DMS 273 treated with DMSO at 0.1 percent for 48 hours (cell line): ENCODE data around the gene ULBP2.
"Not testable (repeated sequence)": the region's sequence is repeated elsewhere in the genome, so short reads cannot be mapped to it uniquely, and the experiment has no call there.

Experiments
- DNase-seq: peaks from one replicate; lab custom pipeline; 2025; lab: John Stamatoyannopoulos, UW

Gene ULBP2

GRCh38 chr6:149951096-149951495, 9.3 kb downstream of the ULBP2 start:
- no peak for DNase-seq

DNA sequence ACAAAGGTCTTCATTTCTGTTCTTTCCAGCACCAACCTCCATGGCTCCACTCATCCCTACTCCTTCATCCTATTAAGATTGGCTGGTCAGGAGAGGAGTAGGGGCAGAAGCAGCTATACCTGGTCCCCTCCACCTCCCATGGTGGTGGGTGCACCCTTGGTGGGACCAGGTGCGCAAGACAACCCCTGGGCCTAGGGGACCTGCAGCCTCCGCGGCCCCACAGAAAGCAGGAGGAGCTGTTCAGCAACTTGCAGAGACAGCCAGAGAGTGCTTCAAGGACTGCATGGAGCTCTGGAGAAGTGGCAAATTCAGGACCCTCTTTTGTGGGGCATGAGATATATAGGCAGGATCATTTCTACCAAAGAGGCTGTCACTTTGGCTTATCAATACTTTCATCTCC, 9.8 kb downstream of the ULBP2 start:
- no peak for DNase-seq

DNA sequence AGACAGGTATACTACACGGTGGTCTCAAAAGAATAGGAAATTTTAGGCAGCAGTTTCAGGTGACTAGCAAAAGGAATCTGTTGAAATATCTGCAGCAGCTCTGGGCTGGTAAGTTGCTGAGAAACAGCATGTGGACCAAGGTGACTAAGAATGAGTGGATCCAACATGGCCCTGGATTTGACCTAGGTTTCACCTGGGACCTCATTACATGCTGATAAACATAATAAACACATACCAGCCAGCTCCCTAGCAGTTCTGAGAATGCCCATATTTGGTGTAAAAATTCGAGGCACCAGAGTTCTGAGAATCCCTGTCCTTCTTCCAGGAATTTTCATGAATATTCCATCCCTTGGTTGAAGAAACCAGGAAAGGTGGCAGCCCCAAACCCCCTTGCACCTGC, 11.6 kb downstream of the ULBP2 start:
- DNase-seq: not testable (repeated sequence)

DNA sequence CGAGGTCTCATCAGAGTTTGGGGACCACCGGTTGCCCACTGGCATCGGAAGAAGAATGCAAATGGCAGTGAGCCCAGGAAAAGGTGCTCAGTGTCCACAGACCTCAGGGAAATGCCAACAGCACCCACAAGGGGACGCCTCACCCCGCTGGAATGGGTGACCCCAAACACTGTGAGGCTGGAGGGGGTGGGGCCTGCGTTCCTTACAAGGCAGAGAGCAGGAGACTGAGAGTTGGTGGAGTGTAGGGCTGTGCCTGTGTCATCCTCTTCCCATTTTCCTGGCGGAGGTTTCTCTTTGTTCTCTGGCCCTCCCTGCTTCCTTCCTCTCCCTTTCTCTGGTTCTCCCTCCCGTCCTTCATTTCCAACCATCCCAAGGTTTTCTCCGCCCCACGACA, 12.1 kb downstream of the ULBP2 start:
- not testable (repeated sequence) for DNase-seq

GRCh38 chr6:149954328-149954983, 12.6 kb downstream of the ULBP2 start:
- not testable (repeated sequence) for DNase-seq

DNA sequence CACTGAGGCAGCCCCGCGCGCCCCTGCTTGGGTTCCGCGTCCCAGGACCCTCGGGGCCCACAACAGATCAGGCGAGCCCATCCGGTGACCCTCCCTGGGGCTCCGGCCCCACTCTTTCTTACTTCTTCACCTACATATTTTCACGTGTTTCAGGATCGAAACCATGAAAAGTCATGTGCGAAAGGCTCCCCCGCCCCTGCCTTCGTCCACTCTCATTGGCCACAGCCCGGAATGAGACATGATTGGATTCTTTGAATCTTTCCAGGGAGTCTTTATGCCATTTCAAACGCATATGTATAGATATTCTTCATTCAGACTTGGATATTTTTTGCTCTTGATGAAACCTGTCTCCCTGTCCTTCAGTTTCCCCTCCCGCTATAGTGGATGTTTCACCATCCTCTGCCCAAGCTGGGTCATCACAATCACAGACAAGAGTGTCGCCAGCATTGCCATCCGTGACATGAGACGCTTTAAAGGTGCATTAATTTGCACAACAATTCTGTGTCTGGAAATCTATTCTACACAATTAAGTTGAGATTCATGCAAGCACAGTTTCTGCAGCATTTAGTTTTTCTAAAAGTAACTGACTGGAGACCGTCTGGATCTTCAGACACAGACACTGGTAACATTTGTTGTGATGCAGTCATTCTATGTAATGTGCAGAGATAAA, 13.3 kb downstream of the ULBP2 start:
- DNase-seq: not testable (repeated sequence)

DNA sequence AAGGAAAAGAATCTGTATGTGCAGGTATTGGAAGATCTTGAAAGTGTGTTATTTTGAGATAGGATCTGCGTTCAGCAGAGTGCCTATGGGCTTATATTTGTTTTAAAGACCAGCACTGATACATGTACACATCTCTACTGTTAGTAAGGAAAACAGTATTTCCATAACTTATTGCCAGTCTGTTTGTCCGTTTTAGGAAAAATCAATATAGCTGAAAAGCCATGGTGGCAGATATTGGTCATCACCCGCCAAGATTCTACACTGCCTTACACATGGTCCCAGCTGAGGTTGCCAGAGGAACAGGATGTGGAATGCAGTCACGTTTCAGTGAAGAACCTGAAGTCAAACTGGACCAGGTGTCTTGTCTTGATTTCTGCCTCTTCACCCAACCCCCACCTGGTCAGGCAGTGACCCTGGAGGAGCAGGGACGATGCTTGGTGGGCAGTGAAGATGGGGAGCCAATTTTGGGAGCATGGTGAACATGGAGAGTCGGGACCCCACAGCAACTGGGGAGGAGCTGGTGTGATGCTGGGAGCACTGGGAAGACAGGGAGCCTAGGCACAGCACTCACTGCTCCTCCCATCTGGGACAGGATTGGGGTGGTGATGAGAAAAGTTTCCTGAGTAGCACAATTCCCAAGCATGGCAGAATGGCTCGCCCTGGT, 14.0 kb downstream of the ULBP2 start:
- not testable (repeated sequence) for DNase-seq

DNA sequence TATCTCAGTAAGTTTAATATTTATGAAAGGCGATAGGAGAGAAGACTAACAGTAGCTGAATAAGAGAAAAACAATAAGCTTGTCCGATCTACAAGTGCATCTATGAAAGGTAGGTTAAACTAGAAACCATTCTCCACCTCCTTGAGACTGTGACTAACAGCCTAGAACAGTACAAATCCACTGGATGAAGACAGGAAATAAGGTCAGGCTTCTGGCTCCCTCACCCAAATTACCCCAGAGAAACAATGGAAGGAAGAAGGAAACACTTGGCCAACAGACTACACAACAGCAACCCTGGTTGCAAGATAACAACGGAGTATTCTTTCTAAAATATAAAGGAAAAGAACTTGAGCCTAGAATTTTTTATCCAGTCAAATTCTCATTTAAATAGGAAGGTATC, 16.3 kb downstream of the ULBP2 start:
- DNase-seq: not testable (repeated sequence)

DNA sequence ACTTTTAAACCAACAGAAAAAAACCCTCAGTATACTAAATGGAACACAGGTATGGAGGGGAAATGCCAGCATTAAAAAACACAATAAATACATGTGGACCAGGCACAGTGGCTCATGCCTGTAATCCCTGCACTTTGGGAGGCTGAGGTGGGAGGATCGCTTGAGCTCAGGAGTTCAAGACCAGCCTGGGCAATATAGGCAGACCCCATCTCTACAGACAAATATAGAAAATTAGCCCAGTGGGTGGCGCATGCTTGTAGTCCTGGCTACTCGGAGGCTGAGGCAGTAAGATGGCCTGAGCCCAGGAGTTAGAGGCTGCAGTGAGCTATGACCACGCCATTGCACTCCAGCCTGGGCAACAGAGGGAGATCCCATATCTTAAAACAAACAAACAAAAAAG, 18.0 kb downstream of the ULBP2 start:
- DNase-seq: not testable (repeated sequence)

DNA sequence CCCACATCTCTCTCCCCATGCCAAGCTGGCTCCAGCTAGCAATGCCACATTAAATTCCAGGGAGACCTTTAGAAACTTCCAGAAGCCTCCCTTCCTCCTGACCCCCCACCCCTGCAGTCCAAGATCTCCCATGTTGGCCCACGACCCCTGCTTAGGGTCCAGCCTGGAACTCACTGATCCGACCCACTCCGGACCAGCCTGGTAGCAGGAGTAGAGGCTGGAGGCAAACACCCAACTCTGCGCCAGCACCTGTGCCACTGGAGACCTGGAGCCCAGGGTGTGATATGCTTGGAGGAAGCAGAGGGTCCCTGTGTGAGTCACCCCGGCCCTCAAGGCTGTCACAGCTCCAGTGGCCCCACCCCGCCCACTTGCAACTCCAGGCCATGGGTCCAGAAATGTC, 18.7 kb downstream of the ULBP2 start:
- DNase-seq: no peak

- peak; percentile 6 for DNase-seq
These were observed 20.1 kb downstream of the ULBP2 start for GRCh38 chr6:149961728-149962425.

DNA sequence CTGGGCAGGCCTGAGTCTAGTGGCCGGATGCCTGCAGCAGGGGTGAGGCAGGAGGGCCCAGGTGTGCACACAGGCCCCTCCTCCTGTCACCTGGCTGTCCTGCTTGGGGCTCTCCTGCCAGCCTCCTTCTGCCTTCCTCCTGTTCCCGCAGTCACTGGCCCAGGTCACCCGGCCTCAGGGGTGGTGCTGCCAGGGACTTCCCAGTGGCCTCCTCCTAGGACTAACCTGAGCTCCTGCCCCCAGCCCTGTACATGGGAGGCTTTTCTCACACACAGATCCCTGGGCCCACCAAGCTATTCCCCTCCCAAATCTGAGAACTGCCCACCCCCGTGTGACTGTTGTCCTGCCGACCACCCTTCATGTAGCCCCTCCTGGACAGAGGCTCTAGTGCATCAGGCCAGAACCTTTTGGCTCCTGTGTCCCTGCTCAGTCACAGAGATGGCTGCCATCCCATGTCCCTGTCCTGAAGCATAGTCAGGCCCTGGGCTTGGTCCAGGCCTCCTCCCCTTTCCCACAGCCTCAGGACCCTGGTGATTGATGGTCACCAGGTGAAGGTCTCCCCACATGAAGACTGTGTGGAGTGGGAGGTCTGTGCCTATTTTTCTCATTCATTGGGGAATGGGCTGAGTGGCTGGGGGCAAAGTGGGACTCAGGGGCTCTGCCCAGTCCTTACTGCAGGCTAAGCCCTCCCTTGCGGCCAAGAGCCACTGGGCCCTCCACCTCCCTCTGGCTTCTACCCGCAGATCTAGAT, 20.8 kb downstream of the ULBP2 start:
- DNase-seq: no peak

DNA sequence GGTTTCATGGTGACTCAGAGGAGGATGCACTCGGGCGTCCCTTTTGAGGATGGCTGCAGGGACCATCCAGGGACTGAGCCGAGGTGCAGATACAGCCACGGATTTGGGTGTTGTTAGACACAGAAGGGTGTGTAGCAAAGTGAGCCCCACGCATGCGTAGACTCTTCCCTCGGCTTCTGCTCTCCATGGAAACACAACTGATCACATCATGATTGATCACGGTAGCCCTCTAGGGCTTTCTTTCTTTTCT, 21.3 kb downstream of the ULBP2 start:
- peak; percentile 39 for DNase-seq

DNA sequence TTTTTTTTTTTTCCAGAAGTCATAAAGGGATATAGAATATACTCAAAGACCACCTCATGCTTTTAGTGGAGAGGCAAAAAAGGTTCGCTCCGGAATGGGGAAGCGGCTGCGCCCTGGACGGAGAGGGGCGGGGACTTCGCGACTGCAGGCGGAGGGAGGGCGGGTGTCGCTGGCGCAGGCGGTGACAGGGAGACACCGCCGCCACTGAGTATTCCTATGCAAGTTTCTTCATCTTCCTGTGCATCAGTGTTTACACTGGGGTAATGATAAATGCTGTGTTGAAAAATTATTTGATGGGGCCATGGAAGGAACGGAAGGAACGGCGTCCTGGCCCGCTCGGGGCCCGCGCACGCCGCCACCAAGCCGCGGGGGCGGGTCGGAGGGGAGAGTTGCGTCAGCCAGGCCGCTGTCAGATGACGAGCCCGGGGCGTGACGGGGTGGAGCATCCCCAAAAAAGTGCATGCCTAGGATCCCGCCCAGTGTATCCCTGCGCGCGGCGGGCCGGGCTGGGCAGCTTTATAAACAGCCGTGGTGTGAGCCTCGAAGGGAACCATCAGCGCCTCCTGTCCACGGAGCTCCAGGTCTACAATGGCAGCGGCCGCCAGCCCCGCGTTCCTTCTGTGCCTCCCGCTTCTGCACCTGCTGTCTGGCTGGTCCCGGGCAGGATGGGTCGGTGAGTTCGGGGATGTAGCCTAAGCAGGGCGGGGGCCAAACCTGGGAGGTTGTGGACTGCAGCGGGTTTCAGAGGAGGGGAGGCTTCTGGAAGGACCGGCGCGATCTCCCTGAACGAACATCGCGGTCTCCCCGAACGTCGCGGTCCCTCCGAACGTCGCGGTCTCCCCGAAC, 21.9 kb downstream of the ULBP2 start, which contains the start of gene ULBP1:
TSS of gene ULBP1 (plus strand) at position 482 of the 846 bp plus-strand sequence. CDS start at position 589, 107 bp downstream.
- DNase-seq: peak; percentile 60

DNA sequence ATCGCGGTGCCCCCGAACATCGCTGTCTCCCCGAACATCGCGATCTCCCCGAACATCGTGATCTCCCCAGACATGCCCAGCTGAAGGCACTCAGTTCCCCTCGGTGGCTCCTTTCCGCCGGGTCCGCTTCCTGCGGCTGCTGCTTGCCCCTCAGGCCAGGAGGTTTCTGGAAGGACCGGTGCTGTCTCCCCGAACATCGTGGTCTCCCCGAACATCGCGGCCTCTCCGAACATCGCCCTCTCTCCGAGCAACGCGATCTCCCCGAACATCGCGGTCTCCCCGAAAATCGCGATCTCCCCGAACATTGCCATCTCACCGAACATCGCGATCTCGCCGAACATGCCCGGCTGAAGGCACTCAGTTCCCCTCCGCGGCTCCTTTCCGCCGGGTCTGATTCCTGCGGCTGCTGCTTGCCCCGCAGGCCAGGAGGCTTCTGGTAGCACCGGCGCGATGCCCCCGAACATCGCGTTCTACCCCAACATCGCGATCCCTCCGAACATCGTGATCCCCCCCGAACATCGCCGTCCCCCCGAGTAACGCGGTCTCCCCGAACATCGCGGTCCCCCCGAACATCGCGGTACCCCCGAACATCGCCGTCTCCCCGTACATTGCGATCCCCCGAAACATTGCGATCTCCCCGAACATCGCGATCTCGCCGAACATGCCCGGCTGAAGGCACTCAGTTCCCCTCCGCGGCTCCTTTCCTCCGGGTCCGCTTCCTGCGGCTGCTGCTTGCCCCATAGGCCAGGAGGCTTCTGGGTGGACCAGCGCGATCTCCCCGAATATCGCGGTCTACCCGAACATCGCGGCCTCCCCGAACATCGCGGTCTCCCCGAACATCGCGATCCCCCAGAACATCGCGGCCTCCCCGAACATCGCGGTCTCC, 22.7 kb downstream of the ULBP2 start:
- no peak for DNase-seq

DNA sequence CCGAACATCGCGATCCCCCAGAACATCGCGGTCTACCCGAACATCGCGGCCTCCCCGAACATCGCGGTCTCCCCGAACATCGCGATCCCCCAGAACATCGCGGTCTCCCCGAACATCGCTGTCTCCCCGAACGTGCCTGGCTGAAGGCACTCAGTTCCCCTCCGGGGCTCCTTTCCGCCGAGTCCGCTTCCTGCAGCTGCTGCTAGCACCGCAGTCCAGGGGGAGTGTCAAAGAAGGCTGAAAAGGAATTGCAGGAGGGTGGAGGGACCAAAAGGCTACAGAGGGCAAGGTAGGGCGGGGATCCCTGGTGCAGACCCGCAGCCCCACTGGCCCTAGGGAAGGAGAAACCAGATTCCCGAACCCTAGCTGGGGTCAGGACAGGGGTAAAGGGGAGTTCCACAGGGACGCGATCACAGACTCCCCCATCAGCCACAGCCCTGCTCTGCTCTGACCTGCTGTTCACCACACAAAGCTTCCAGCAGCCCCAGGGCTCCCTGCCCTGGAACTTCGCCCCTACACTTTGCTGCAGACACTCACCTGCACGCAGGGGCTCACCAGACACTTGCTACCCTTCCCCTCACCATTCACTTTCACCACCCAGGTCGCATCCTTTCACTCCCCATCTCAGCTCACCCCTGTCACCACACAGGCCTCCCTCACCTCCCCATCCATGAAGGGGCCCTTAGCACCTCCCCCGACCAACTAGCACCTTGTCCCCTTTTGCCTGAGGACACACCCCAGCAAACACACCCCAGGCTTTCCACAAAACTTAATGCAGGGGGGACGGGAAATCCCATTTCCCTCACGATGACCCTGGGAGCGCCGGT, 23.6 kb downstream of the ULBP2 start:
- DNase-seq: no peak

DNA sequence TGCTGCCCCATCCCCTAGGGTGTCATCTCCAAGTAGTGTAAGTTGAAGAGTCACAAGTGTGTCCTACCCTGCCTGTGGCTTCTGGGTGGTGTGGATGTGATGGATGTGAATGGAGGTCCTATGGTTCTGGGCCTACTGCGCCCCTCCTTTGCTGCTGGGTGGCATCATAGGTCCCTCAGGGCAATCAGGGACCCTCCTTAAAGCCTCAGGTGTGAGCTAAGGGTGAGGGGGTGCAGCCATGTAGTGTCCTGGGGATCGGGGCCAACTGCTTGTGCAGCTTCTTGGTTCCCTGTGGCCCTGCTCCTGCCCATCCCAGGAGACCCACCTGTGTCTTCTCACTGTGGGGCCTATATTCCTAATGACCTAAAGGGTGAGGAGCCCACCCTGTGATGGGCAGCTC, 24.5 kb downstream of the ULBP2 start:
- not testable (repeated sequence) for DNase-seq

DNA sequence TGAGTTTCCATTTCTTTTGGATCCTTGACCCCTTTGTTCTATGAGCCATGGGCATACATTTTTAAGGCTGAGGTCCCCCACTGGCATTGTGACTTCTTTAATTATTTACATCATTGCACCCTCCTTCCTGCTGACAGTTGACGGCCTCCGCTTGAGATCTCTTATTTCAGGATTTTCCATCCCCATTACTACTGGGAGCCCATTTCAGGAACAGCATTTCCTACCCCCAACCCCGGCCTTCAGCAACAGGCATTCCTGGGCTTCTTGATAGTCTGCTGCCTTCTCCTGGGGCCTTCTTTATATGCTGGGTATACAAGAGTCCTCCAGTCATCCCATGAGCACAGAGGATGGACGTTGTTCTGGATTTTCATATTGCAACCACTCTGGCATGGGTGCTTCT, 25.8 kb downstream of the ULBP2 start:
- no peak for DNase-seq

GRCh38 chr6:149967999-149968398, 26.2 kb downstream of the ULBP2 start:
- not testable (repeated sequence) for DNase-seq
